B cell (primary cell): Measurements from ENCODE around the gene RTN4IP1. TPM values are rescaled to one million over a fixed set of nuclear protein-coding genes. Genes with fewer than 3 reads are reported as not detected.
"Not testable (repeated sequence)": the region's sequence is repeated elsewhere in the genome, so short reads cannot be mapped to it uniquely, and the experiment has no call there.

ENCODE experiments used
- ATAC-seq: fragments of 200-7000 bp; cut with Tn5 transposase; one replicate; pipeline ENCODE4 v1.10.0; 2021; ENCODE audit warnings: low read depth, mild to moderate bottlenecking, moderate number of reproducible peaks, moderate library complexity
- CTCF ChIA-PET: fragments of 350-600 bp; sonication (Branson Sonifier 250); formaldehyde crosslinking; loops from one replicate; lab custom pipeline; 2021; ENCODE audit warnings: antibody characterized with exemption, inconsistent platforms; lab: Charles Lee
- POLR2A ChIA-PET: fragments of 350-600 bp; sonication (Branson Sonifier 250); formaldehyde crosslinking; loops from one replicate; lab custom pipeline; 2021; ENCODE audit warnings: antibody characterized with exemption; lab: Charles Lee
- DNase-seq: peaks from one replicate; pipeline ENCODE4 v3.0.0; 2013
- H2AFZ ChIP-seq: 2 replicates; pipeline ENCODE4 v1.6.1; 2012; ENCODE audit warnings: mild to moderate bottlenecking, low read depth, low read length; ENCODE audit not compliant: insufficient read depth, poor library complexity, severe bottlenecking
- H3K27ac ChIP-seq, 2 donors: 1 replicate in 1 of 2; 2 replicates in 1 of 2; pipeline ENCODE4 v1.5.1; 2012 to 2013; ENCODE audit warnings: low read length in 2 of 2, mild to moderate bottlenecking in 2 of 2, moderate library complexity in 1 of 2
- H3K27me3 ChIP-seq, 4 experiments: fragments of 200-600 bp in 1 of 4; sonication (generic) in 1 of 4; replicated peaks in 1 of 4; 1 replicate in 2 of 4; 2 replicates in 2 of 4; pipeline versions ENCODE4 v1.6.1 to v1.7.0; 2013 to 2016; ENCODE audit warnings: low read length in 3 of 4, mild to moderate bottlenecking in 2 of 4, mixed read lengths in 1 of 4, moderate library complexity in 1 of 4; ENCODE audit not compliant: insufficient read depth in 4 of 4, control insufficient read depth in 3 of 4; ENCODE audit errors: control extremely low read depth in 1 of 4
- H3K36me3 ChIP-seq, 2 experiments: replicated peaks in 1 of 2; 1 replicate in 1 of 2; 2 replicates in 1 of 2; pipeline versions ENCODE4 v1.6.1 to v1.7.1; 2013; ENCODE audit warnings: low read length in 1 of 2; ENCODE audit not compliant: insufficient read depth in 2 of 2, control insufficient read depth in 1 of 2; ENCODE audit errors: control extremely low read depth in 1 of 2, extremely low read depth in 1 of 2
- H3K4me1 ChIP-seq, 2 donors: fragments of 200-600 bp in 1 of 2; sonication (generic) in 1 of 2; 1 replicate in 1 of 2; 2 replicates in 1 of 2; pipeline versions ENCODE4 v1.5.1 to v1.6.1; 2013 to 2017; ENCODE audit warnings: low read length in 2 of 2; ENCODE audit not compliant: control insufficient read depth in 2 of 2, insufficient read depth in 2 of 2
- H3K4me2 ChIP-seq: replicated peaks from 2 replicates; pipeline ENCODE3; 2012; ENCODE audit warnings: mild to moderate bottlenecking, low read depth, low read length; ENCODE audit not compliant: poor library complexity, severe bottlenecking
- H3K4me3 ChIP-seq, 5 experiments: fragments of 200-600 bp in 1 of 5; sonication (generic) in 1 of 5; 1 replicate in 3 of 5; 2 replicates in 2 of 5; pipeline versions ENCODE4 v1.5.1 to v1.7.0; 2011 to 2016; ENCODE audit warnings: low read length in 4 of 5, mild to moderate bottlenecking in 4 of 5, low read depth in 2 of 5, control low read depth in 1 of 5, moderate library complexity in 1 of 5; ENCODE audit not compliant: insufficient read depth in 1 of 5; ENCODE audit errors: control extremely low read depth in 1 of 5, extremely low read depth in 1 of 5
- H3K79me2 ChIP-seq: fragments of 200-600 bp; sonication (generic); one replicate; pipeline ENCODE4 v1.6.0; 2016; ENCODE audit warnings: low read length; ENCODE audit not compliant: control insufficient read depth, insufficient read depth
- H3K9ac ChIP-seq: fragments of 200-600 bp; sonication (generic); 2 replicates; pipeline ENCODE4 v1.6.1; 2017; ENCODE audit warnings: mild to moderate bottlenecking, low read length, moderate library complexity
- H3K9me3 ChIP-seq, 3 donors: one replicate each; pipeline versions ENCODE4 v1.6.1 to v1.7.1; 2013; ENCODE audit warnings: low read length in 2 of 3; ENCODE audit not compliant: control insufficient read depth in 2 of 3, insufficient read depth in 1 of 3; ENCODE audit errors: control extremely low read depth in 1 of 3
- H4K20me1 ChIP-seq: 2 replicates; pipeline ENCODE4 v1.6.0; 2012; ENCODE audit warnings: mild to moderate bottlenecking, low read length; ENCODE audit not compliant: insufficient read depth, control insufficient read depth, poor library complexity, severe bottlenecking
- H3K27ac Mint-ChIP-seq: one replicate; pipeline ENCODE4 v1.8.0; 2021; ENCODE audit warnings: mixed read lengths
- H3K27me3 Mint-ChIP-seq: one replicate; pipeline ENCODE4 v1.8.0; 2021; ENCODE audit warnings: mixed read lengths
- H3K4me1 Mint-ChIP-seq: one replicate; pipeline ENCODE4 v1.8.0; 2021; ENCODE audit warnings: mixed read lengths
- H3K4me3 Mint-ChIP-seq: one replicate; pipeline ENCODE4 v1.8.0; 2021; ENCODE audit warnings: mixed read lengths
- H3K9me3 Mint-ChIP-seq: one replicate; pipeline ENCODE4 v1.8.0; 2022; ENCODE audit warnings: mixed read lengths; ENCODE audit not compliant: insufficient read depth
- CTCF ChIP-seq: fragments of 200-600 bp; IDR thresholded peaks from one replicate; pipeline ENCODE4 v1.8.0; 2022; ENCODE audit warnings: antibody characterized with exemption, mild to moderate bottlenecking
- EZH2 ChIP-seq: IDR thresholded peaks from 2 replicates; pipeline ENCODE4 v1.6.1; 2012; ENCODE audit warnings: borderline replicate concordance, low read depth, mild to moderate bottlenecking, moderate library complexity, low read length; ENCODE audit not compliant: insufficient read depth, poor library complexity, severe bottlenecking
- WGBS: methylation state at CpG from one replicate; pipeline ENCODE4 v1.1.5; 2013; ENCODE audit warnings: missing lambda C conversion rate; ENCODE audit not compliant: insufficient coverage; 5-methylcytosine and 5-hydroxymethylcytosine counted together
- intact Hi-C: fragments of 100-400 bp; cut with micrococcal nuclease; formaldehyde crosslinking; loops from one replicate; pipeline ENCODE4 v1.10.0; 2022
- polyA plus RNA-seq: library from polyadenylated mRNA; depleted of rRNA; stranded (reverse); fragments of >200 nt; gene quantifications from 2 replicates; pipeline ENCODE4 v1.2.3, GENCODE V29; 2012
- total RNA-seq, 2 donors: library from RNA; stranded (reverse); fragments of 120-200 nt in 1 of 2; gene quantifications; 1 replicate in 1 of 2; 2 replicates in 1 of 2; pipeline versions ENCODE4 v1.2.3 to v1.2.4, GENCODE V29; 2013 to 2022

Gene RTN4IP1
- total and polyA plus RNA-seq, 2 donors (not counting 1 experiment from before 2014, with no cell fraction given) = 9.4 to 12.1 TPM

- no peaks in the 10 kb centered on the region for H3K4me1 Mint-ChIP-seq
- DNase-seq (no peak), ATAC-seq (no peak)
- WGBS = no CpG with 5 or more reads among the region's 3 CpGs
- Histone ChIP-seq H3K4me3 (no peak overlapping the region), H3K4me1 (no peaks in the 10 kb centered on the region), H3K36me3 (peaks cover 0 to 40% of the 10 kb centered on the region in 2 experiments), H3K9me3 (no peaks in the 10 kb centered on the region), H3K4me2 (no peak overlapping the region), H3K79me2 (no peaks in the 10 kb centered on the region), H3K27me3 (no peaks in the 10 kb centered on the region), H3K9ac (no peak overlapping the region), H4K20me1 (no peaks in the 10 kb centered on the region), H3K27ac (no peak overlapping the region), H2AFZ (no peak overlapping the region)
- ChIA-PET POLR2A (no interaction called here), CTCF (interaction anchor here (1.1 to 1.6 kb wide), 2 partner anchors 20 to 388 kb away, joined by 3 to 5 read pairs; no protein-coding TSS in a partner anchor)
- H3K27ac Mint-ChIP-seq = no peak overlapping the region
- no peak for TF ChIP-seq CTCF
- TF ChIP-seq EZH2 = no peak
- H3K9me3 Mint-ChIP-seq = no peaks in the 10 kb centered on the region
- no peak overlapping the region for H3K4me3 Mint-ChIP-seq
- intact Hi-C loops = no loop called here
- no peaks in the 10 kb centered on the region for H3K27me3 Mint-ChIP-seq
These were observed 38.0 kb downstream of the RTN4IP1 start for GRCh38 chr6:106591111-106591825.

- H3K4me1 ChIP-seq, H3K9ac ChIP-seq, H3K4me3 Mint-ChIP-seq, DNase-seq, H3K4me3 ChIP-seq, ATAC-seq, H3K9me3 ChIP-seq, intact Hi-C loops, H3K4me1 Mint-ChIP-seq, H2AFZ ChIP-seq, H3K27ac ChIP-seq, H4K20me1 ChIP-seq, H3K4me2 ChIP-seq, H3K27me3 ChIP-seq, POLR2A ChIA-PET, H3K79me2 ChIP-seq, CTCF ChIA-PET, H3K9me3 Mint-ChIP-seq, H3K27ac Mint-ChIP-seq, H3K27me3 Mint-ChIP-seq: not testable (repeated sequence)
- peaks cover 3 to 44% of the 10 kb centered on the region in 2 experiments for H3K36me3 ChIP-seq
- WGBS = 100% methylated on average over 1 of the region's 5 CpGs
These were observed 40.4 kb downstream of the RTN4IP1 start for GRCh38 chr6:106588937-106589336.
